GM18508 (cell line): ENCODE data around the gene RNF113A.
"Not testable (repeated sequence)": the region's sequence is repeated elsewhere in the genome, so short reads cannot be mapped to it uniquely, and the experiment has no call there.

Source experiments
- ATAC-seq: cut with Tn5 transposase; IDR thresholded peaks from one replicate; pipeline ENCODE4 v1.9.1; 2021; ENCODE audit warnings: moderate number of reproducible peaks; ENCODE audit not compliant: insufficient read depth, unreplicated experiment

The RNF113A gene

GRCh38 chrX:119871599-119872395, at the start of gene RNF113A, which contains the start of gene NDUFA1:
Gene RNF113A (minus strand): TSS chrX:119871733. CDS start chrX:119871613, 120 bp downstream.
Gene NDUFA1 (plus strand): TSS chrX:119871832. CDS start chrX:119871912, 80 bp downstream.
- ATAC-seq = peak; percentile 75

GRCh38 chrX:119919835-119920585, 48.5 kb upstream of the RNF113A start:
- ATAC-seq = no peak

- no peak for ATAC-seq
These were observed 46.3 kb upstream of the RNF113A start for GRCh38 chrX:119917877-119918276.

- no peak for ATAC-seq
These were observed 44.8 kb upstream of the RNF113A start for GRCh38 chrX:119916310-119916709.

- no peak for ATAC-seq
These were observed 29.4 kb upstream of the RNF113A start for GRCh38 chrX:119900976-119901375.

GRCh38 chrX:119899125-119899524, 27.6 kb upstream of the RNF113A start:
- no peak for ATAC-seq

- ATAC-seq = no peak
These were observed 24.4 kb upstream of the RNF113A start, which contains the start of gene AKAP14 for GRCh38 chrX:119895843-119896326. Gene AKAP14 (plus strand): TSS chrX:119895893. CDS start chrX:119903224, 7,331 bp downstream.

- ATAC-seq = not testable (repeated sequence)
These were observed 20.6 kb upstream of the RNF113A start for GRCh38 chrX:119891961-119892692.

- ATAC-seq = not testable (repeated sequence)
These were observed 19.1 kb upstream of the RNF113A start for GRCh38 chrX:119890626-119891025.

GRCh38 chrX:119887721-119888425, 16.3 kb upstream of the RNF113A start:
- ATAC-seq = no peak

- ATAC-seq = no peak
These were observed 14.3 kb upstream of the RNF113A start for GRCh38 chrX:119885554-119886428.

GRCh38 chrX:119880552-119881437, 9.3 kb upstream of the RNF113A start:
- peak; percentile 56 for ATAC-seq

- no peak for ATAC-seq
These were observed 8.5 kb upstream of the RNF113A start for GRCh38 chrX:119880076-119880475.

GRCh38 chrX:119878740-119879139, 7.2 kb upstream of the RNF113A start:
- no peak for ATAC-seq

- peak; percentile 21 for ATAC-seq
These were observed 311 bp downstream of the RNF113A start for GRCh38 chrX:119871245-119871598.

- peak; percentile 11 for ATAC-seq
These were observed 854 bp downstream of the RNF113A start for GRCh38 chrX:119870626-119871131.

GRCh38 chrX:119853444-119853843, 18.1 kb downstream of the RNF113A start:
- ATAC-seq = no peak
